ENCODE measurements around the gene KIR2DL1.

DNA sequence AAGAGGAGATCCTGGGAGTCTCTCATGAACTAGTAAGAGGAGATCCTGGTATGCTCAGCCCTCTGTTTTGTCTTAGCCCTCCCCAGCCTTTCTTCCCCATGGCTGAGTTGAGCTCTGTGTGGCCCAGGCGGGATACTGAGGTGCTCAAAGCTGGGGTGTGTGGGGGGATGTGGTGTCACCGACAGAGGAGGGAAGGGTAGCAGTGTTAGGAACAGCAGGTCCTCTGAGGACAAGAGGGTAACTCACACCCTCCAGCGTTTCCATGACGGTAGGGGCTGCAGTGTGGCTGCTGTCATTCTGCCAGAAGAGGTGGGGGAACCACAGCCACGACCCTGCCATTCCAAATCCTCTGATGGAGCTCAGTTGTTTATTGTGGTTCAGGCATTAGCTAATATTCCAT lies 34.5 kb downstream of the KIR2DL1 start:
- TF ChIP-seq, protein P1, sequence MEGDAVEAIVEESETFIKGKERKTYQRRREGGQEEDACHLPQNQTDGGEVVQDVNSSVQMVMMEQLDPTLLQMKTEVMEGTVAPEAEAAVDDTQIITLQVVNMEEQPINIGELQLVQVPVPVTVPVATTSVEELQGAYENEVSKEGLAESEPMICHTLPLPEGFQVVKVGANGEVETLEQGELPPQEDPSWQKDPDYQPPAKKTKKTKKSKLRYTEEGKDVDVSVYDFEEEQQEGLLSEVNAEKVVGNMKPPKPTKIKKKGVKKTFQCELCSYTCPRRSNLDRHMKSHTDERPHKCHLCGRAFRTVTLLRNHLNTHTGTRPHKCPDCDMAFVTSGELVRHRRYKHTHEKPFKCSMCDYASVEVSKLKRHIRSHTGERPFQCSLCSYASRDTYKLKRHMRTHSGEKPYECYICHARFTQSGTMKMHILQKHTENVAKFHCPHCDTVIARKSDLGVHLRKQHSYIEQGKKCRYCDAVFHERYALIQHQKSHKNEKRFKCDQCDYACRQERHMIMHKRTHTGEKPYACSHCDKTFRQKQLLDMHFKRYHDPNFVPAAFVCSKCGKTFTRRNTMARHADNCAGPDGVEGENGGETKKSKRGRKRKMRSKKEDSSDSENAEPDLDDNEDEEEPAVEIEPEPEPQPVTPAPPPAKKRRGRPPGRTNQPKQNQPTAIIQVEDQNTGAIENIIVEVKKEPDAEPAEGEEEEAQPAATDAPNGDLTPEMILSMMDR (IDR thresholded peaks at IDR 0.05; ENCODE audit: insufficient read depth, low read depth, low read length) = no peak
- no peak for TF ChIP-seq EZH2 (IDR thresholded peaks at IDR 0.05; ENCODE audit: insufficient read depth, low read length)

All from astrocyte (in vitro differentiated cells and primary cell).